Fibroblast of lung (primary cell): ENCODE results near the gene TP53INP2. TPM values are rescaled to one million over a fixed set of nuclear protein-coding genes. Genes with fewer than 3 reads are reported as not detected.
"Not testable (repeated sequence)": the region's sequence is repeated elsewhere in the genome, so short reads cannot be mapped to it uniquely, and the experiment has no call there.

ENCODE experiments used
- DNase-seq, 2 donors: peaks; one replicate each; pipeline versions ENCODE4 v3.0.0 to v3.0.0-alpha.2; 2010; ENCODE audit warnings: low read depth in 2 of 2
- H2AFZ ChIP-seq: 2 replicates; pipeline ENCODE4 v1.5.1; 2012; ENCODE audit warnings: low read length, control low read depth, inconsistent platforms
- H3K27ac ChIP-seq: 2 replicates; pipeline ENCODE4 v1.5.1; 2011; ENCODE audit warnings: low read length, control low read depth; ENCODE audit not compliant: insufficient read depth
- H3K27me3 ChIP-seq: 2 replicates; pipeline ENCODE4 v1.5.1; 2011; ENCODE audit warnings: mild to moderate bottlenecking, low read length; ENCODE audit not compliant: control insufficient read depth, insufficient read depth
- H3K36me3 ChIP-seq: 2 replicates; pipeline ENCODE4 v1.5.1; 2011; ENCODE audit warnings: low read length; ENCODE audit not compliant: control insufficient read depth, insufficient read depth
- H3K4me1 ChIP-seq: 2 replicates; pipeline ENCODE4 v1.5.1; 2011; ENCODE audit warnings: low read length; ENCODE audit not compliant: control insufficient read depth, insufficient read depth; ENCODE audit errors: extremely low read depth
- H3K4me2 ChIP-seq: 2 replicates; pipeline ENCODE4 v1.5.1; 2011; ENCODE audit warnings: low read length, control low read depth; ENCODE audit not compliant: insufficient read depth; ENCODE audit errors: extremely low read depth
- H3K4me3 ChIP-seq, 4 experiments: fragments of 200-600 bp in 1 of 4; sonication (generic) in 1 of 4; replicated peaks in 1 of 4; 2 replicates each; pipeline ENCODE4 v1.5.1; 2011 to 2016; ENCODE audit warnings: low read length in 4 of 4, low read depth in 3 of 4, mild to moderate bottlenecking in 3 of 4, control low read depth in 2 of 4, inconsistent platforms in 1 of 4, mixed read lengths in 1 of 4; ENCODE audit not compliant: insufficient read depth in 1 of 4; ENCODE audit errors: control extremely low read depth in 1 of 4
- H3K79me2 ChIP-seq: 2 replicates; pipeline ENCODE4 v1.5.1; 2012; ENCODE audit warnings: mild to moderate bottlenecking, low read length, inconsistent platforms; ENCODE audit not compliant: control insufficient read depth, insufficient read depth
- H3K9ac ChIP-seq: 2 replicates; pipeline ENCODE4 v1.5.1; 2011; ENCODE audit warnings: mild to moderate bottlenecking, low read length, control low read depth; ENCODE audit not compliant: insufficient read depth
- H3K9me3 ChIP-seq: 2 replicates; pipeline ENCODE4 v1.5.1; 2012; ENCODE audit warnings: low read depth, low read length; ENCODE audit not compliant: control insufficient read depth, insufficient read depth
- H4K20me1 ChIP-seq: 2 replicates; pipeline ENCODE4 v1.5.1; 2011; ENCODE audit warnings: low read length; ENCODE audit not compliant: control insufficient read depth, insufficient read depth; ENCODE audit errors: extremely low read depth
- CTCF ChIP-seq, 2 donors: IDR thresholded peaks in 1 of 2; conservative IDR thresholded peaks in 1 of 2; 1 replicate in 1 of 2; 2 replicates in 1 of 2; pipeline ENCODE4 v1.5.1; 2011 to 2012; ENCODE audit warnings: low read length in 2 of 2, control low read depth in 1 of 2, inconsistent platforms in 1 of 2, low read depth in 1 of 2, mild to moderate bottlenecking in 1 of 2
- EZH2 ChIP-seq: IDR thresholded peaks from 2 replicates; pipeline ENCODE4 v1.5.1; 2012; ENCODE audit warnings: low read length, control low read depth, mild to moderate bottlenecking; ENCODE audit errors: missing control alignments
- polyA plus RNA-seq, 2 donors: library from polyadenylated mRNA; depleted of rRNA in 1 of 2; stranded (reverse) in 1 of 2; unstranded in 1 of 2; fragments of >200 nt; gene quantifications; 2 replicates each; pipeline ENCODE4 v1.2.1, GENCODE V29; 2011 to 2012; ENCODE audit warnings: missing spikeins in 1 of 2
- total RNA-seq: library from RNA; depleted of rRNA; stranded (reverse); fragments of >200 nt; gene quantifications from 2 replicates; pipeline ENCODE4 v1.2.1, GENCODE V29; 2014

The TP53INP2 gene
- total and polyA plus RNA-seq, 2 donors (not counting 1 experiment from before 2014, with no cell fraction given) = 6.4 to 9.8 TPM

- Histone ChIP-seq H3K9ac (no peak overlapping the region), H3K4me2 (no peak overlapping the region)
These were observed 9.2 kb downstream of the TP53INP2 start for GRCh38 chr20:34713194-34713943.

GRCh38 chr20:34713944-34714515 is 9.9 kb downstream of the TP53INP2 start:
- H3K27me3 ChIP-seq, H3K4me3 ChIP-seq, H4K20me1 ChIP-seq, H3K79me2 ChIP-seq, H3K36me3 ChIP-seq, H3K4me2 ChIP-seq, H3K9me3 ChIP-seq, DNase-seq, H2AFZ ChIP-seq, H3K9ac ChIP-seq: not testable (repeated sequence)
- Histone ChIP-seq H3K27ac (peak overlapping the region; percentile 49), H3K4me1 (peaks cover 20% of the 10 kb centered on the region)

More at GRCh38 chr20:34713194-34713943, 9.2 kb downstream of the TP53INP2 start:
- no peak overlapping the region for H2AFZ ChIP-seq
- H3K27me3 ChIP-seq = no peaks in the 10 kb centered on the region
- peak; percentile 98 to 99 for DNase-seq
- H3K4me1 ChIP-seq = peaks cover 20% of the 10 kb centered on the region
- H3K79me2 ChIP-seq = peaks cover 1% of the 10 kb centered on the region
- no peak overlapping the region for H3K4me3 ChIP-seq
- H4K20me1 ChIP-seq = no peaks in the 10 kb centered on the region
- no peaks in the 10 kb centered on the region for H3K9me3 ChIP-seq
- TF ChIP-seq EZH2 (no peak), CTCF (conservative IDR thresholded peaks at IDR 0.05 in 1 of 2, IDR thresholded peaks at IDR 0.05 in 1 of 2; ENCODE audit: low read depth in 1 of 2, low read length in 2 of 2) (no peak)
- peak overlapping the region; percentile 51 for H3K27ac ChIP-seq
- H3K36me3 ChIP-seq = peaks cover 6% of the 10 kb centered on the region

- Histone ChIP-seq H3K9me3 (no peaks in the 10 kb centered on the region), H4K20me1 (no peaks in the 10 kb centered on the region), H3K4me2 (no peak overlapping the region), H3K4me1 (peaks cover 19% of the 10 kb centered on the region), H3K36me3 (peaks cover 6% of the 10 kb centered on the region), H3K9ac (no peak overlapping the region), H3K4me3 (no peak overlapping the region), H3K79me2 (peaks cover 1% of the 10 kb centered on the region), H3K27ac (no peak overlapping the region), H3K27me3 (no peaks in the 10 kb centered on the region), H2AFZ (no peak overlapping the region)
- no peak for TF ChIP-seq EZH2
- no peak for TF ChIP-seq CTCF (conservative IDR thresholded peaks at IDR 0.05 in 1 of 2, IDR thresholded peaks at IDR 0.05 in 1 of 2; ENCODE audit: low read depth in 1 of 2, low read length in 2 of 2)
- DNase-seq = peak in 1 of 2 donors; percentile 20
These were observed 11.2 kb downstream of the TP53INP2 start for GRCh38 chr20:34715384-34715783.
